AG08395 (cell line): ENCODE results near the gene GLIS1.
A peak's percentile ranks its signal among the peaks of the same experiment; 100 is the strongest.

Source experiments
- DNase-seq: peaks from one replicate; pipeline ENCODE4 v3.0.0; 2012; ENCODE audit warnings: mixed read lengths, low spot score

The GLIS1 gene

GRCh38 chr1:53735681-53736080, 3.3 kb downstream of the GLIS1 start:
- no peak for DNase-seq

- no peak for DNase-seq
These were observed 3.7 kb downstream of the GLIS1 start for GRCh38 chr1:53735261-53735660.

- DNase-seq, result peak; percentile 41
These were observed 4.2 kb downstream of the GLIS1 start for GRCh38 chr1:53734650-53735211.

- DNase-seq, result peak; percentile 59
These were observed 4.9 kb downstream of the GLIS1 start for GRCh38 chr1:53733975-53734649.

GRCh38 chr1:53733447-53733931, 5.5 kb downstream of the GLIS1 start:
- DNase-seq, result no peak

- DNase-seq, result peak; percentile 75
These were observed 6.0 kb downstream of the GLIS1 start for GRCh38 chr1:53732912-53733317.

GRCh38 chr1:53732409-53732808, 6.6 kb downstream of the GLIS1 start:
- DNase-seq, result no peak

- no peak for DNase-seq
These were observed 7.1 kb downstream of the GLIS1 start for GRCh38 chr1:53731779-53732305.

- no peak for DNase-seq
These were observed 7.8 kb downstream of the GLIS1 start for GRCh38 chr1:53731043-53731600.

GRCh38 chr1:53730224-53730865, 8.6 kb downstream of the GLIS1 start:
- DNase-seq, result no peak

GRCh38 chr1:53729456-53730223, 9.3 kb downstream of the GLIS1 start:
- no peak for DNase-seq

GRCh38 chr1:53728702-53729455, 10.1 kb downstream of the GLIS1 start:
- DNase-seq, result no peak

GRCh38 chr1:53728196-53728595, 10.8 kb downstream of the GLIS1 start:
- no peak for DNase-seq

- DNase-seq, result no peak
These were observed 11.4 kb downstream of the GLIS1 start for GRCh38 chr1:53727461-53728092.

GRCh38 chr1:53726009-53726600, 12.9 kb downstream of the GLIS1 start:
- no peak for DNase-seq

GRCh38 chr1:53725238-53725689, 13.7 kb downstream of the GLIS1 start:
- peak; percentile 64 for DNase-seq

- DNase-seq, result no peak
These were observed 16.9 kb downstream of the GLIS1 start for GRCh38 chr1:53722025-53722424.

GRCh38 chr1:53721088-53721487, 17.9 kb downstream of the GLIS1 start:
- DNase-seq, result no peak

- no peak for DNase-seq
These were observed 19.5 kb downstream of the GLIS1 start for GRCh38 chr1:53719469-53719868.

GRCh38 chr1:53718443-53718842, 20.5 kb downstream of the GLIS1 start:
- DNase-seq, result no peak
